Retinal pigment epithelial cell (primary cell): Measurements from ENCODE around the gene PHF23.

Experiments
- DNase-seq: peaks from one replicate; pipeline ENCODE4 v3.0.0-alpha.2; 2010; ENCODE audit warnings: low read depth
- H3K4me3 ChIP-seq: 2 replicates; pipeline ENCODE4 v1.5.1; 2011; ENCODE audit warnings: mild to moderate bottlenecking, low read length, control low read depth, moderate library complexity
- TF ChIP-seq, protein P1 (sequence below): conservative IDR thresholded peaks from 2 replicates; pipeline ENCODE4 v1.5.1; 2011; ENCODE audit warnings: low read depth, low read length, control low read depth, inconsistent platforms

The PHF23 gene

DNA sequence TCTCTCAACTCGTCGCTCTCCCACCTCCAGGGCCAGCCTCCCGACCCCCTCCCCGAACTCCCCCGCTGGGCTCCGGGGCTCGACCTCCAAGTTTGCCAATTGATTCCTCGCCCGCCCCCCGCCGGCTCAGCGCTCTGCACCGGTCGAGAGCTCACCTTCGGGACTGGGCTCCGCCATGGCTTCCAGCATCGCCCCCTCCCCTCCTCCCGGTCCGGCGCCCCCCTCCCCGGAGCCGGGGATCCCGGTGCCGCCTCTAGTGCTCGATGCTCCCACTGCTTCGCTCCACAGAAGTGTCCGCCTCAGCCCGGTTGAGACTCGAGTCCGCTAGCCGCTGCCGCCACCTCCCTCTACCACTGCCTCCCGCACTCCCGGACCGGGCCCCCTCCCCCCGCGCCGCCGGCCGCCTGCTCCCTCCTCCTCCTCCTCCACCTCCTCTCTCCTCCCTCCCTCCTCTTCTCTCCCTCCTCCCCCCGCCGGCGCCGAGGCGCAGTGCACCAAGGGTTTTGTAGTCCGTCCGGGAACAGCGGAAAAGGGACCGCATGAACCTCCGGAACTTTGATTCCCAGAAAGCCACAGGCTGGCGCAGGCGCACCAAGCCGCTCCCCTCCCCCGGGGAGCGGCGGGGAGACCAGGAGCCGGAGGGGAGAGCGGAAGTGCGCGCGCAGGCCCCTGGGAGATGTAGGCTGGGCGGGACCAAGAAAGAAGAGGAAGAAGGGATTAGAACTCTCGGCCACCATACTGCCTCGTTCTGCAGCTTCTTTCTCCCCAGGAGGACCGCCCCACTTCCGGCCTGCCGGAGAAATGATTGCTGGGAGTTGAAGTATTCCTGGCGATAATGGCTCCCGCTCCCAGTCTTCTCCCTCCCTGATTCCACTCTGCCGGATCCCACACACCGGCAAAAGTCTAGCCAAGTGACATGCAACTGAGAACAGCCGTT lies at the start of gene PHF23:
PHF23 (minus strand) TSS at position 367 of the 937 bp plus-strand sequence; CDS start at position 189, 178 bp downstream.
- peak; percentile 97 for DNase-seq
- peak within 1 kb of the TSS; percentile 98 for H3K4me3 ChIP-seq
- TF ChIP-seq, protein P1, sequence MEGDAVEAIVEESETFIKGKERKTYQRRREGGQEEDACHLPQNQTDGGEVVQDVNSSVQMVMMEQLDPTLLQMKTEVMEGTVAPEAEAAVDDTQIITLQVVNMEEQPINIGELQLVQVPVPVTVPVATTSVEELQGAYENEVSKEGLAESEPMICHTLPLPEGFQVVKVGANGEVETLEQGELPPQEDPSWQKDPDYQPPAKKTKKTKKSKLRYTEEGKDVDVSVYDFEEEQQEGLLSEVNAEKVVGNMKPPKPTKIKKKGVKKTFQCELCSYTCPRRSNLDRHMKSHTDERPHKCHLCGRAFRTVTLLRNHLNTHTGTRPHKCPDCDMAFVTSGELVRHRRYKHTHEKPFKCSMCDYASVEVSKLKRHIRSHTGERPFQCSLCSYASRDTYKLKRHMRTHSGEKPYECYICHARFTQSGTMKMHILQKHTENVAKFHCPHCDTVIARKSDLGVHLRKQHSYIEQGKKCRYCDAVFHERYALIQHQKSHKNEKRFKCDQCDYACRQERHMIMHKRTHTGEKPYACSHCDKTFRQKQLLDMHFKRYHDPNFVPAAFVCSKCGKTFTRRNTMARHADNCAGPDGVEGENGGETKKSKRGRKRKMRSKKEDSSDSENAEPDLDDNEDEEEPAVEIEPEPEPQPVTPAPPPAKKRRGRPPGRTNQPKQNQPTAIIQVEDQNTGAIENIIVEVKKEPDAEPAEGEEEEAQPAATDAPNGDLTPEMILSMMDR: no peak

DNA sequence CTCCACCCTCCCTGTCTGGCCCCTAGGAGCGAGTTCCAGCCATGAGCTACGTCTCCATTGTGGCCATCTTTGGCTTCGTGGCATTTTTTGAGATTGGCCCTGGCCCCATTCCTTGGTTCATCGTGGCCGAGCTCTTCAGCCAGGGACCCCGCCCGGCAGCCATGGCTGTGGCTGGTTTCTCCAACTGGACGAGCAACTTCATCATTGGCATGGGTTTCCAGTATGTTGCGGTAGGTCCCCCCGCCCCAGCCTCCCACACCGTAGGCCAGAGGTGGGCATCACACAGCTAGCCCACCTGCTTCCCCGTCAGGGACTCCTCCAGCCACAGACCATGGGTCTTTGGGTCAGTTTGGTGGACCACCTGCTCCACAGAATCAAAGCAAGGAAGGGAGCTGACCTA lies 46.4 kb upstream of the PHF23 start:
- TF ChIP-seq, protein P1: no peak
- H3K4me3 ChIP-seq: no peak overlapping the region
- DNase-seq: no peak

DNA sequence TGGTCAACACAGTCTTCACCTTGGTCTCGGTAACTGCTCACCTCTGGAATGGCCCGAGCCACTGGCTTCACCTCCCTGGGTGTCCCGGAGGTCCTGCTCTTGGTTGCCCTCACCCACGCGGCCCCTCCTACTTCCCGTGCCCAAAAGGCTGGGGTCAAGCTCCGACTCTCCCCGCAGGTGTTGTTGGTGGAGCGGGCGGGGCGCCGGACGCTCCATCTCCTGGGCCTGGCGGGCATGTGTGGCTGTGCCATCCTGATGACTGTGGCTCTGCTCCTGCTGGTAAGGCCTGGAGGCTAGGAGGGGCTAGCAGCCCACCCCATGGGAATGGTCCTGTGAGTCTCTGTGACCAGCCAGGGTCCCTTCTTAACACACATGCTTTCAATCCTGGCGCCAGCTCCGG lies 45.7 kb upstream of the PHF23 start:
- no peak overlapping the region for H3K4me3 ChIP-seq
- TF ChIP-seq, protein P1: no peak
- no peak for DNase-seq

DNA sequence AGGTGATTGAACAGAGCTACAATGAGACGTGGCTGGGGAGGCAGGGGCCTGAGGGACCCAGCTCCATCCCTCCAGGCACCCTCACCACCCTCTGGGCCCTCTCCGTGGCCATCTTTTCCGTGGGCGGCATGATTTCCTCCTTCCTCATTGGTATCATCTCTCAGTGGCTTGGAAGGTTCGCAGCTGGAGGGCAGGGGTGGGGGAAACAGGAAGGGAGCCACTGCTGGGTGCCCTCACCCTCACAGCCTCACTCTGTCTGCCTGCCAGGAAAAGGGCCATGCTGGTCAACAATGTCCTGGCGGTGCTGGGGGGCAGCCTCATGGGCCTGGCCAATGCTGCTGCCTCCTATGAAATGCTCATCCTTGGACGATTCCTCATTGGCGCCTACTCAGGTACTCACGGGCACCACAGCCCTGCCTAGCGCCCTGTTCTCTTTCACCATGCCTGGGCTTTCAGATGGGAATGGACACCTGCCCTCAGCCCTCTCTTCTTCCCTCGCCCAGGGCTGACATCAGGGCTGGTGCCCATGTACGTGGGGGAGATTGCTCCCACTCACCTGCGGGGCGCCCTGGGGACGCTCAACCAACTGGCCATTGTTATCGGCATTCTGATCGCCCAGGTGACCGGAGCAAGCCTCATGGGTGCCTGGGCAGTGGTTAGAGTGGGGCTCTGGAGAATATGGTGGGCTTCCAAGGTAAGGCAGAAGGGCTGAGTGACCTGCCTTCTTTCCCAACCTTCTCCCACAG lies 44.4 kb upstream of the PHF23 start:
- TF ChIP-seq, protein P1: no peak

DNA sequence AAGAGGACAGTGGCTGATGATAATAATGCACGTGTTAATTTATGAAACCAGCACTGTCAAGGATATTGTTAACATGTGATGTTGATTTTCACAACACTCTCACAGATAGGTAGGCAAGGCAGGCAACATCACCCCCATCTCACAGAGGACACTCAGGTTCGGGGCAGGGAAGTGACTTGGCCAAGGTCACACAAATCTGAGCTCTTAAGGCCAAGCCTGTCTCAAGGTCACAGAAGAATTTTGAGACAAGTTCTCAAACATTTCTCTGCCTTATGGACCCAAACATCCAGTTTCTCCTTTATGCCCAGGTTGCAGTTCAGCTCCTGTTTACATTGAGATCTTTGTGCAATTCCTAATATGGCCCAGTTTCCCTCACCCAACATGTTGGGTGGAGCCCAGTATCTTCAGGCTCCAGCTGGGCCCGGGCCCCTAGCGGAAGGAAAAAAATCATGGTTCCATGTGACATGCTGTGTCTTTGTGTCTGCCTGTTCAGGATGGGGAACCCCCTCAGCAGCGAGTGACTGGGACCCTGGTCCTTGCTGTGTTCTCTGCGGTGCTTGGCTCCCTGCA lies 43.6 kb upstream of the PHF23 start:
- DNase-seq: no peak
- TF ChIP-seq, protein P1: no peak
- no peak overlapping the region for H3K4me3 ChIP-seq

More for the DNA sequence above, 44.4 kb upstream of the PHF23 start:
- no peak overlapping the region for H3K4me3 ChIP-seq
- no peak for DNase-seq

DNA sequence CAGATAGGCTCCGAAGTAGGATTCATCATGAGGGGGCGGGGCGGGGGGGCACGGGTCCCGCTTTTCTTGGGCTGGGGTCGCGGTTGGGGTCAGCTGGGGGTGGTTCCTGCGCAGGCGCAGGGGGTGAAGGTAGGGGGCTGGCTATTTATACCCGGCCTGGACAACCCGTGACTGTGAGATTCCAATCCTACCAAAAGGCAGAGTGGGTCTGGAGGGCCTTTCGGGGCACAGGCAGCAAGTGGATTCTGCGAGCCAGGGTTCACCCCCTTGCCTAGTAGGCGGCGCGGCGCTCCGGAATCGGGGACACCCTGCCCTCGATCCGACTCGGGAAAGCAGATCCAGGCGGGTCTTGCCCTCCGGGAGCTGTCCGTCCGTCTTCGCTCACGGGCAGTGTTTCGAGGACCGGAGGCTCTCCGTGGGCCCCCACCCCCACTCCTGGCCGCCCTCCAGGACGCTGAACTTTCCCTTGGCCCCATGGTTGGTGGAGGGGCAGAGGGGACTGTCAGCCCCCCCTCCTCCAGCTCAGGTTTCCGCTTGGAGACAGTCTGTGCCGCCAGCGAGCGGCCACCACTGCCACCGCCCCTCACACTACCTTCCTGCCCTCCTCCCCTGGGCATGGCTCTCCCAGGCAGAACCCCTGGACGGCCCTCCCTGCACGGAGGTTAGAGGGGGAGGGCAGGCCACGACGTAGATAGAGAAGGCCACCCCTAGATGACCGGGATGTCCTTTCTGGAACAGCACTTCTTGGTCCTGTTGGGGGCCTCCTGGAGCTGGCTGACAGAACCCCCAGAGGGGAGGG lies 42.9 kb upstream of the PHF23 start:
- no peak for DNase-seq
- TF ChIP-seq, protein P1: no peak
- H3K4me3 ChIP-seq: peak overlapping the region; percentile 53
